AG09309 (cell line): ENCODE measurements around the gene ANKZF1.

Source experiments
- DNase-seq: peaks from one replicate; pipeline ENCODE4 v3.0.0-alpha.2; 2010; ENCODE audit warnings: low read depth
- H3K4me3 ChIP-seq: 2 replicates; pipeline ENCODE4 v1.5.1; 2011; ENCODE audit warnings: mild to moderate bottlenecking, low read depth, low read length, moderate library complexity; ENCODE audit not compliant: control insufficient read depth
- TF ChIP-seq, protein P1 (sequence below): IDR thresholded peaks from 2 replicates; pipeline ENCODE4 v1.5.1; 2011; ENCODE audit warnings: mild to moderate bottlenecking, low read depth, low read length, inconsistent platforms; ENCODE audit not compliant: insufficient read depth, control insufficient read depth; ENCODE audit errors: missing control alignments

Gene ANKZF1

DNA sequence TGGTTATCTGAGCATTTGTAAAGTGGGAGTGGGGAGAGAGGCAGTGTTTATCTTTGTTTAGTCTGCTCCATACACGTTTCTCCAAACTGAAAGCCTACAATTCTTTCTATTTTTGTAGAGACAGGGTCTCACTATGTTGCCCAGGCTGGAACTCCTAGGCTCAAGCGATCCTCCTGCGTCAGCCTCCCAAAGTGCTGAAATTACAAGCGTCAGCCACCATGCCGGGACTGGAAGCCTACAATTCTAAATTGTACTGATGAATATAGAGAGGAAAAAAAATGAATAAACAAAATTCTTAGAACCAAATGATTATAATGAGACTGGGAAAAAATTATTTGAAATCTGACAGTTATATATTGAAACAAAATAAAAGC lies 24.5 kb upstream of the ANKZF1 start:
- TF ChIP-seq, protein P1, sequence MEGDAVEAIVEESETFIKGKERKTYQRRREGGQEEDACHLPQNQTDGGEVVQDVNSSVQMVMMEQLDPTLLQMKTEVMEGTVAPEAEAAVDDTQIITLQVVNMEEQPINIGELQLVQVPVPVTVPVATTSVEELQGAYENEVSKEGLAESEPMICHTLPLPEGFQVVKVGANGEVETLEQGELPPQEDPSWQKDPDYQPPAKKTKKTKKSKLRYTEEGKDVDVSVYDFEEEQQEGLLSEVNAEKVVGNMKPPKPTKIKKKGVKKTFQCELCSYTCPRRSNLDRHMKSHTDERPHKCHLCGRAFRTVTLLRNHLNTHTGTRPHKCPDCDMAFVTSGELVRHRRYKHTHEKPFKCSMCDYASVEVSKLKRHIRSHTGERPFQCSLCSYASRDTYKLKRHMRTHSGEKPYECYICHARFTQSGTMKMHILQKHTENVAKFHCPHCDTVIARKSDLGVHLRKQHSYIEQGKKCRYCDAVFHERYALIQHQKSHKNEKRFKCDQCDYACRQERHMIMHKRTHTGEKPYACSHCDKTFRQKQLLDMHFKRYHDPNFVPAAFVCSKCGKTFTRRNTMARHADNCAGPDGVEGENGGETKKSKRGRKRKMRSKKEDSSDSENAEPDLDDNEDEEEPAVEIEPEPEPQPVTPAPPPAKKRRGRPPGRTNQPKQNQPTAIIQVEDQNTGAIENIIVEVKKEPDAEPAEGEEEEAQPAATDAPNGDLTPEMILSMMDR: no peak
- H3K4me3 ChIP-seq: no peak overlapping the region
- no peak for DNase-seq

DNA sequence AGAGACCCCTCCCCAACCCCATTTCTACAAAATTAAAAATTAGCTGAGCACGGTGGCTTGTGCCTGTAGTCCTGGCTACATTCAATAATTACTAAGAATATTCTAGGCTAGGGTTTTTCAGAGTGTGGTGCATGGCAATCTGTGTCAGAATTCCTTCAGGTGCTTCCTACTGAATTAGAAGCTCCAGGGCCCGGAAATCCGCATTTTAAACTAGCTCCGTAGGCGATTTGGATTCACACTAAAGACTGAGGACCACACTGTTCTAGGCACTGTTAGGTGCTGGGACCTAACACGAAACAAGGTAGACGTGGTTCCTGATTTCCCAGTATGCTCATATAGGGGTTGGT lies 23.7 kb upstream of the ANKZF1 start:
- H3K4me3 ChIP-seq: peak overlapping the region; percentile 82
- no peak for DNase-seq
- TF ChIP-seq, protein P1: no peak

DNA sequence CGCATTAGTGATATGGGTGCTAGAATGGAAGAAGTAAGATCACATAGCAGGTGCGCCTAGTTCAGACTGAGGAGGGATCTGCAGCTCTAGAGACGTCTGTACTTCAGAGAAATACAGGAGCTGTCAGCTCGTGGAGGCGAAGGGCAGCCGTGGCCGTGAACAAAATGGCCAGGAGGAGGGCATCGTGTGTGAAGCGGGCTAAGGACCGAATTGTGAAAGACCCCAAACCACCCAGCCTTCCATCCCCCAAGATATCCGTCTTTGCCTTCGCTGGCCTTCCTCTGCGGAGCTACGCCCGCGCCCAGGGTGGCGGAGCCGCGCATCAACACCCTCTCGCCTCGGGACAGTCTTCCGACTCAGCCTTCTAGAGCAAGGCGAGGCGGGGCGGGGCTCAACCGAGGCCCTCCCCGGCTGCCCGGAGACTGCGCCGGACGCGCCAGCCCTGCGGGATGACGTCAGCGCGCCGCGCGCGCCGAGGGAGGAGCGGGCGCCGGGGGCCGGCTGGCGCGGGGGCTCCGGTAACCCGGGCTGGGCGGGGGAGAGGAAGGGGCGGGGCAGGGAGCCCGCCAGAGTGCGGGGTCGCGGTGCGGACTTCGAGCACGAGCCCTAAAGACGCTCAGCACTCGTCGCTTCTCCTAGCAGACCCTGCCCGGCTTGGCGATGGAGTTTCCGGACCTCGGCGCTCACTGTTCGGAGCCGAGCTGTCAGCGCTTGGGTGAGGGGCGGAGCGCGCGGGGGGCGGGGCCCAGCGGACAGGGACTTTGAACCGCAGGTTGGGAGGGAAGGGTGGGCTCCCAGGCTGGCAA lies 23.1 kb upstream of the ANKZF1 start, which contains the start of gene ZFAND2B:
Gene ZFAND2B, plus strand, starts transcription at position 455 of the 806 bp plus-strand sequence. Its CDS starts 206 bp downstream, at position 661.
- TF ChIP-seq, protein P1: no peak
- DNase-seq: no peak
- peak within 1 kb of the TSS; percentile 82 for H3K4me3 ChIP-seq

DNA sequence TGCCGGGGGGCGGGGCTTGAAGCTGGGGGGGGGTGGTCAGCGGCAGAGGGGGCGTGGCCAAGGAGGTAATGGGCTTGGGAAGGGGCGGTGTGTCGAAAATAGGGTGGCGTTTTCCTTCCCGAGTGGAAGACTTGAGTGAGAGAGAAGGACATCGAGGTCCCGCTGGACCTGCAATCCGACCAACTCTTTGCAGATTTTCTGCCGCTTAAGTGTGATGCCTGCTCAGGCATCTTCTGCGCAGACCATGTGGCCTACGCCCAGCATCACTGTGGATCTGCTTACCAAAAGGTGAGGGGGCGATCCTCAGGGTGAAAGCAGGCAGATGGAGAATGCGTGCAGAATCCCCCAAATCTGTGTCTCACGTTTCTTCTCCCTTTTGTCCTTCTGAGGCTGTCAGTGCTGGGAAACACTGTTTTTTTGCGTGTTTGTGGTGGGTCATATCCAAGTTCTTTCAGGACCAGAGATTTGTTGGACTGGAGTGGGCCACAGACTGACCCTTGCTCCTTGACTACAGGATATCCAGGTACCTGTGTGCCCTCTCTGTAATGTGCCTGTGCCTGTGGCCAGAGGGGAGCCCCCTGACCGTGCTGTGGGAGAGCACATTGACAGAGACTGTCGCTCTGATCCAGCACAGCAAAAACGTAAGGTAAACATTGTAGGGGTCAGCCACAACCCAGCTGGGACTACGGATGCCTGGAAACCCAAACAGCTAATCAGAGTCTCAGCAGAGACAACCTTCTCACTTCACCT lies 22.3 kb upstream of the ANKZF1 start:
- peak overlapping the region; percentile 82 for H3K4me3 ChIP-seq
- TF ChIP-seq, protein P1: no peak
- DNase-seq: no peak

DNA sequence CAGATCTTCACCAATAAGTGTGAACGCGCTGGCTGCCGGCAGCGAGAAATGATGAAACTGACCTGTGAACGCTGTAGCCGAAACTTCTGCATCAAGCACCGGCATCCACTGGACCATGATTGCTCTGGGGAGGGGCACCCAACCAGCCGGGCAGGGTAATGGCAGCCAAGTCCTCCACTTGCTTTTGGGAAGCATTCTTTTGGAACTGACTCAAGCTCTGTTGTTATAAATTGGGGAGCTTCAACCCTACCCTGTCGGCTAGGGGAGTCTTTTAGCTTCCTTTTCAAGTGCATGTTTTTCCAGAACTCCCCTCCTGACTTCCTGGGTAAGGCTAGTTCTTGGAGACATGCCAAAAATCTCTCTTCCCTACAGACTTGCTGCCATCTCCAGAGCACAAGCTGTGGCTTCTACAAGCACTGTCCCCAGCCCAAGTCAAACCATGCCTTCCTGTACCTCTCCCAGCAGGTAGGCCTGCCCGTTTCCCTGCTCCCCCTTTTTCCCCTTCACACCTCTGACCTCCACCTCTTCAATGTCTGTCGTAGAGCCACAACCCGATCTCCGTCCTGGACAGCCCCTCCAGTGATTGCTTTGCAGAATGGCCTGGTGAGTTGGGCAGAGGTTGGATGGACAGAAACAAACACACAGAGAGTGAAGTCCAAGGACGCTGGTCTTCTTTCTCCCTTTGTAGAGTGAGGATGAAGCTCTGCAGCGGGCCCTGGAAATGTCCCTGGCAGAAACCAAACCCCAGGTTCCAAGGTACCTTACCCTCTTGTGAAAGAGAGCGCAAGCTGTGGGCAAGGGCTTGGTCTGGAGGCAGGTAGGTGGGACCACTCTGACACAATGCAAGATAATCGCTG lies 21.5 kb upstream of the ANKZF1 start:
- TF ChIP-seq, protein P1: no peak
- H3K4me3 ChIP-seq: peak overlapping the region; percentile 82; the same call in 1 of the 2 replicates
- DNase-seq: no peak

DNA sequence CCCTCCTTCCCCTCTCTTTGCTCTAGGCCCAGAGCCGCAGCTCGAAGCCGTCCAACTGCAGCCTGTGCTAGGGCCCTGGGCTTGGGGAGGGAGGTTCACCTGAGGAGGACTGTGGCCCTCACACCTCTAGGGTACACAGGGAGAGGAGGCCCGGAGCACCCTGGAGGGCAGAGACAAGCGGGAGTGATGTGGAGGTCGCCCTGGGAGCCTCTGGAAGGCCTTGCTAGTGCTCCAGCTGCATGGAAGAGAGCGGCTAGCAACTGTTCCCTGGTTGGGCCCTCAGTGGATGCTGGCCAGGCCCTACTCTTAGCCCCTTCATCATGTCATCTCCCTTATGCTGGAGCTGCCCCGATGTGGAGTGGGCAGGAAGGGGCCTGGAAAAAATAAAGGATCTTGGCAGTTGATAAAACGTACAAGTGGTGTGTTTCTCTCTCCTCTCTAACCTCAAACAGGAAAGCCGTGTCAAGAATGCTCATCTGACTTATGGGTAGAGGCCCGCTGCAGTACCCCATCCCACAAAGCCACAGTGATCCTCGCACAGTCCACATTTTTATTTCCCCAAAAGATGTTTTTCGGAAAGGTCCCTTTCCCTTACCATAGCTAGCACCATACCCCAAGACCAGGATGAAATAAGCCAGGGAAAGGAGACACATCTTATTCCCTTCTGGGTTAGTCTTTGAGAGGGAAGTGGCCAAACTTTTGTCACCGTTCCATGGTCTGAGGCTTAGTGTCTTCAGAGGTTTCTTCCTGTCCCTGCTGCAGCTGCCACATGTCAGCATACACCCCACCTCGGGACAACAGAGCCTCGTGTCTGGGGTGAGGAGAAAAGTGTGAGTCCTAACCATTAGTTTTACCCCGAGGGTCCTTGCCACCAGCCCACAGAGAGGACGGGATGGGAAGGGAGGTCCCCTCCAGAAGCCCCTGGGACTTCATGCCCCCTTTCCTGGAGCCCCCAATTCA lies 20.1 kb upstream of the ANKZF1 start:
- DNase-seq: no peak
- TF ChIP-seq, protein P1: no peak
- no peak overlapping the region for H3K4me3 ChIP-seq
